ENCODE data around the gene POLG.
"Not testable (repeated sequence)": the region's sequence is repeated elsewhere in the genome, so short reads cannot be mapped to it uniquely, and the experiment has no call there.

Gene POLG

DNA sequence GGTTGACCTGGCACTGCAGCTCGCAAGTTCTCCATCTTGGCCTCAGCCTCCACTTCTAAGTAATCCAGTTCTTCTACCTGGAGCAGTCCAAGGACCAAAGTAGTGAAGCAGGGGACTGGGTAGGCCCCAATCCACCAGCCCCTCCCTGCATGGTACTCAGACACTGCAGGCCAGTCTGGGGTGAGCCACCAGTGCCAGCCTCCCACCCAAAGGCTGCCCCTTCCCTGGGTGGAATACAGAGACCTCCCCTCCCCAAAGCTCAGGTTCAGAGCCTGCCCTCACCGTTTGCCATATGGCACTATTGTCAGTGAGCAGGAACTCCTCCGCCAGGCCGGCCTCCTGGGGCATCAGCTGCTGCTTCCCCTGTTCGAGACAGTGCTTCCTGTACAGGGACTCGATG lies 10.8 kb downstream of the POLG start:
- DNase-seq: no peak

GRCh38 chr15:89322822-89323221 lies 11.8 kb downstream of the POLG start:
- DNase-seq: no peak

- no peak for DNase-seq
These were observed 12.9 kb downstream of the POLG start for GRCh38 chr15:89321521-89322410.

DNA sequence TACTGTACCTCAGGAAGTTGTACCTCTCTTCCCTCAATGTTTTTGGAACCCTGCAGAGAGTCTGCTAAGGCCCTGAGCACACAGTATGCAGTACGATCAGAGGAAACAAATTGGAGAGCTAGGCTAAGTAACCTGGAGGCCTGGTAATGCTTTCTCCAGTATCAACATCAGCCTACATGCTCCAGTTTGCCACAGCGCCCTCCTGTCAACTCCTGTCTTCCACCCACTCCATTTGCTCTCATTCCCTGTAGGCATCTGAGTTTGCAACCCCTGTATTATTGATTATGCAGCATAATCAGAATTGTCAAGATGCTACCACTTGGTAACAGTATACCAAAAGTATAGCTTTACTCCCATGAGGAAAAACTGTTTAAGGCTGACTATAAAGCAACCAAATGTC lies 14.4 kb downstream of the POLG start:
- DNase-seq: no peak

DNA sequence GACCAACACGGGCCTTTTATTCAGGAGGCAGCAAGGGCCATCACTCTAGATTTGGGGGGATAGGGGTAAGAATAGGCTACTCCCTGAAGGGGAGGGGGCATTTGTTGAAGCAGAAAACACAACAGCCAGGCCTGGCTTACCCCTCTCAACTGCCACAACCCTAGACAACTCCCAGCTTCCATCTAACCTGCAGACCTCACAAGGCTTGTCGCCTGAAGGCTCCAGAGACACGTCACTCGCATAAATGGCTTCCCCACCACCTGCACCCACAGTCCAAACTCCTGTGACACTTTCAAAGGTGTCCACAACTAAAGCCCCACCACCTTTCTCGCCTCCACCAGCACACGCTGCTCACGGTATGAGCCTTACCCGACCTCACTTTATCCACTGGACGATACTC lies 14.9 kb downstream of the POLG start:
- DNase-seq: no peak

GRCh38 chr15:89317186-89317720 lies 17.4 kb downstream of the POLG start:
- no peak for DNase-seq

DNA sequence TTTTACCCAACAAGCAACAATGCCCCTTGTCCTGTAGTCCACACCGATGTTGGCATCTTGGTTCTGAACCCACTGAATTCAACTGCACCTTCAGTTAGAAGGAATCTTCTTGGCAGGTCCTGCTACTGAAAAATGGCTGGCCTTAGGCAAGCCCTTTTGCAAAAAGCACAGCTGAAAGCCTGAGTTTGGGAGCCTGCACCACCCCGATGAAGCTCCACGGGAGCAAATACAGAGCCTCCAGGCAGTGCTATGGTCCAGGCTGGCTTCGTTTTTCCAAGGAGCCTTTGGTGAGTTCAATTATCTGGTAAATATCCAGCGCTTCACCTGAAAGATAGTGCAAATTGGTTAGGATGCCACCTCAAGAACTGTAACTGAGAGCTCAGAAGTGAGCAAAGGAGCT lies 18.1 kb downstream of the POLG start:
- no peak for DNase-seq

DNA sequence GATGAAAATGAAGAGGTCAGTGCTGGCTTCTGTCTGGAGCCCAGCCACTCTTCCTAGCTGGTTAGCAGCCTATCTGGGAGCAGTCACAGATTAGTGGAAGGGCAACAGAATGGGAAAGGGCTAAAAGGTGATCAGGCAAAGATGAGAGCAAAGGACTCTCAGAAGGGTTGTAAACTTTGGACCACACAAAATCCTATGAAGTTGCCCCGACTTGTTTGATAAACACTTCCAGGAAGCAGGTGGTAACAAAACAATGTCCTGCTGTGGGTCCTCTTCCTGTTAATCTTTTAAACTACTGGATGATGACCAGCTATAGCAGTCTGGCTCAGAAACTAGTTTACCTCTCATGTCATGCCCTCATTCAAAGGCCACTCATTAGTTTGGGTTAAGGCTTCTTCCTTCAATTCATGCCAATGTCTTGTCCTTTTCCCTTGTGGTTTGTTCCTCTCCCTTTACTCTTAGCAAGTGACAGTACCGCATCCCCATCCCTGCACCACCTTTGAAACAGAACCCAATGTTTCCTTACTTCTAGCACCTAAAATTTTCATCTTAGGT lies 19.2 kb downstream of the POLG start:
- DNase-seq: no peak

DNA sequence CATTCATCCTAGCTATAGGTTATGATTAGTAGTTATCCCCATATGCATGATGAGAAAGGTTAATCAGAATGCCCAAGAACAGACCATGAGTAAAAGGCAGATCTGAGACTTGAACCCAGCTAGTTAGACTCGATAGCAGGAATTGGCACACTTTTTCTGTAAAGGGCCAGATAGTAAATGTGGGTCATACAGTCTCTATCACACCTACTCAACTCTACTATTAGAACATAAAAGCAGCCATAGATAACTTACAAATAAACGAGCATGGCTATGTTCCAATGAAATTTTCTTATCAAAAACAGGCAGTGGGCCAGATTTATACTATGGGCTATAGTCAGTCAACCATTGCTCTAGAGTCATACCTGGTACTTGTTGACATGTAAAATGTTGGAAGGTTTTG lies 24.6 kb downstream of the POLG start:
- DNase-seq: no peak

GRCh38 chr15:89308236-89308635 lies 26.4 kb downstream of the POLG start:
- DNase-seq: no peak

DNA sequence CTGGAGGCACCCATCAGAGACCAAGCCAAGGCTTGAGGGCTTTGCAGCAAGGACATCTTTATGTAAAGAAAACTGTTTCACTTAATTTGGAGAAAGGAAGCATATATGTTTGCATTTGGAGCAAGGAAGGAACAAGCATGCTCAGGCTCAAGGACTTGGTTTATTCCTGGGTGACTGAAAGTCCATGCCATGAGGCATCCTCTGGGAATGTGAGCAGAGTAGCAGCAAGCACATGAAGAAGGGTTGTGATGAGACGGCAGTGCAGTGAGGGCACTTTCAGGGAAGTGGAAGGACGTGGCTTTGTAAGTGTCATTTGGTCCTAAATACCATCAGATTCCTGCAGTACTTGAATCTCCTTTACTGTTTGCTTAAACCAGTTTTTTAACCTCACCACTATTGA lies 26.8 kb downstream of the POLG start:
- no peak for DNase-seq

- no peak for DNase-seq
These were observed 27.5 kb downstream of the POLG start for GRCh38 chr15:89307046-89307587.

GRCh38 chr15:89305395-89305794 lies 29.2 kb downstream of the POLG start:
- no peak for DNase-seq

DNA sequence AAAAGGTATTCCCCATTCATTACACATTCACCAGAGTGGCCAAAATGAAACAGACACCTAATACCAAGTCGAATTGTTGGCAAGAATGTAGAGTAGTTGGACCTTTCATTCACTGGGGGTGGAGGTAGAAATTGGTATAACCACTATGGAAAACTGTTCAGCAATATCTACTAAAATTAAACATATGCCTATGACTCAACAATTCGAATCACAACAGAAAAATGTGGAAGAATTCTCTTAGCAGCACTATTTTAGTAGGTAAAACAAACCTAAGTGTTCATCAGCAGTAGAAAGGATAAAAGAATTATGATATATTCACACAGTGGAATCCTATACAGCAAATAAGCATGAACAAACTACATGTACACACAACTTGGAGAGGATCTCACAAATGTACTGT lies 30.6 kb downstream of the POLG start:
- no peak for DNase-seq

DNA sequence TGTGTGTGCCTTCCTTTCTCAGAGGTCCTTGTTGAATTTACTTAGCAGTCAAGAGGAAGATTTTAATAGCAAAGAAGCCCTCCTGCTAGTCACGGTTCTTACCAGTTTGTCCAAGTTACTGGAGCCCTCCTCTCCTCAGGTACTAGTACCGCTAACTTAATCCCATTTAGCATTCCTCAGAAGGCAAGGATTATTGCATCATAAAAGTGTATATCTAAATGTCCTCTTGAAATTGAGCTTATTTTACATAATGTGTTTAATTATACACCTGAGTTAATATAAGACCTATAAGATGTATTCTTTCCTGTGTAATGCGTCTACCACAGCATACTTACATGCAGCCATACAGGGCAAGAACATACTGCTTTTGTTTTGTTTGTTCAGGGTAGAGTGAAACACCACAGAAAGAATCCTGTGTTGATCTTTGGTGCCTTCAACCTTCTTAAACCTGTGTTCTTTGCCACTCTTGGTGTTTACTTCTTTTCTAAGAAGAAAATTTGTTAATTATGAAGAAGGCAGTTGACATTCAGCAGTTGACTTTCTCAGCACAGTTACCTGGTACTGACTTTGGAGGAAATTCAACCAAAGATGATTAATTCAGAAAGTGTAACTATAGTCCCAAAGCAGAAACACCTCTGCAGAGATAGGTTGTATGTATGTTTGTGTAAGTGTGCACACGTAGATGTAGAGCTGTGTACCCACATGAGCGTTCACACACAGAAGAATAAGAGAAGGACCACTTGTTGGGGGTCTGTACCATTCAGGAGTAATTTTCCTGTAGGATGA lies 33.1 kb downstream of the POLG start:
- no peak for DNase-seq

DNA sequence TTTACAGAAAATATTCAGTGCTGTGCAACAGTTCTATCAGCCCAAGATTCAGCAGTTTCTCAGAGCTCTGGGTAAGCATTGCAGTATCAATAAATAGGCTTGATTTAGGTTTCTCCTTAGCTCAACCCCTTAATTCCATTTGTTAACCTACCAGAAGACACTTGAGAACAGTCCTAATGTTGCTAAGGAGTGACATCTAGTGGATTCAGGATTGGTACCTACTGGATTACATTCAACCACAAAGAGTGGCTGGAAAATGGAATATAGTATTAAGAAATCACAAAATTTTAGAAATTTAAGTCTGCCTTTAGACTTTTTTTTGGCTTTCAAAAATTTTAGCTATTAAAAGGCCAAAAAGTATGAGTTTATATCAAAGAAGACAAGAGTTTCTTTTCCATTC lies 34.7 kb downstream of the POLG start:
- DNase-seq: peak; percentile 0

DNA sequence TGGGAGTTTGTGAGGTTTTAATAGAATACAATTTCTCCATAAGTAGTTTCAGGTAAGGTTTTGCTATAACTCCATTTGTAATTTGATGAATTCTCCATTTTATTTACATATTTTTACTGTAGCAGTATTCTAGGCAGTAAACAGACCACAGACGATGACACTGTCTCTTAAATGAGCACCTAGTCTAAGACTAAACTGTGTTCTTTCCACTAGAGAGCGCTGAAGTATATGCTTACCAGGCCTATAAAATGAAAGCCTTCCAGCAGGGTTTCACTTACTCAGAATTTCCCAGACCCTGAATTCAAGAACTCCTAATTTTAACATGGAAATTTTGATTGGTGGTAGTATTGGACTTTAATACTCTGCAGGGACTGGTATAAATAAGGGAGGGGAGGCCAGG lies 41.6 kb downstream of the POLG start:
- no peak for DNase-seq

DNA sequence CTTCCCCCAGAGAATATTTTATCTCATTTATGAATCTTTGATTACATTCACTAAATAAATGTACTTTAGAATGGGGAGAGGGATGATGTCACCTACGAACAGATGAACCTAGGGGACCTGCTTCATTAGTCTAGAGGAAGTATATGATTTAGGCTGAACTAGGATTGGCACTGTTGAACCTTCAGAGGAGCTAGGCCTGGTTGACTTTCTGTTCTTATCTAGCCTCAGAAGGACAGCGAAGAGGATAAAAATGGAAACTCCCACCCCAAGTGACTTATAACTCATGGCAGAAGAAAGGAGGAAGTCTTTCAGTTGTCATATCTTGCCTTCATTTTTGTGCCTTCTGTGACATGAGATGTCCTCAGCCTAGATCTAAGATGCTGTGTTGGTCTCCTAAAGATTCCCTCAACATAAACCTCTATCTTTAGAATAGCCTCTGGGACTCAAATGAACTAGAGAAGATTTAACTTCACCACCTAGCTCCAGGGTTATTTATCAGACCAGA lies 42.6 kb downstream of the POLG start:
- DNase-seq: no peak

DNA sequence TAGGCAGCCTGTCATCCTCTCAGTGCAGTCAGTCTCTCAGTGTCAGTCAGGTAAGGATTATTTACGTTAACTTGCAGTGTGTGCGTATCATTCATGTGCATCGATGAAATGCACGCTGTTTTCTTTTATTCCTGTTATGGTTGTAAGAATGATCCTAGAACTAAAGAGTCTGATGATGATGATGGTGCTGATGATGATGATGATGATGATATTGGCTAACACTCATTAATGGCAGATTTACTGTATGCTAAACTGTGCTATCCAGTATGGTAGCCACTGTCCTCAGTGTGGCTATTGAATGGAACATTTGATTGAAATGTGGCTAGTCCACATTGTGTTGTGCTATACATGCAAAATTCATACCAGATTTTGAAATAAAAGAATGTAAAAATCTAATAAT lies 51.4 kb downstream of the POLG start:
- DNase-seq: no peak

DNA sequence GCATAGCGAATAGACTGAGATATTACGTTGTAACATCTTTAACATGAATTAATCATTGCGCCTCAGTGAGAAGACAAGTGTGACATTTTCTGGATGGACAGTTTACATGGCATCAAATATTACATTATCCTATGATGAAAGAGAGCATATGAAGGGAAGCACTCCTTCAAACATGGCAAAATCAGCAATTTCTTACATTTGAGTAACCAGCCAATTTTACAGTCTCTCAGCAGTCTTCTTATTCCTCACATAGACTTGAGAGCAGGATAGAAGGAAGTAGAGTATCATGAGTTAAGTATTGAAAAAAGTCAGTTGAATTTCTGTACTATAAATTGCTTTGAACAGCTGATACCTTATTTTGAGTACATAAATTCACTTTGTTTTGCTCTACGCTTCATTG lies 52.0 kb downstream of the POLG start:
- DNase-seq: no peak

GRCh38 chr15:89278307-89278706 lies 56.3 kb downstream of the POLG start:
- DNase-seq: no peak

GRCh38 chr15:89277281-89277680 lies 57.3 kb downstream of the POLG start:
- DNase-seq: not testable (repeated sequence)
